GM12878 (cell line): Measurements from ENCODE around the gene RILPL2.

Experiments
- CHD2 ChIP-seq: IDR thresholded peaks from 2 replicates; pipeline ENCODE4 v1.6.1; 2011; ENCODE audit warnings: low read depth, low read length, improper control_type of control experiment, borderline replicate concordance
- EZH2 ChIP-seq: IDR thresholded peaks from 2 replicates; pipeline ENCODE4 v1.6.1; 2012; ENCODE audit warnings: low read depth, mild to moderate bottlenecking, control low read depth, inconsistent platforms, low read length, borderline replicate concordance; ENCODE audit not compliant: control insufficient read depth
- MTA3 ChIP-seq: IDR thresholded peaks from 2 replicates; pipeline ENCODE4 v1.6.1; 2012; ENCODE audit warnings: low read length, inconsistent platforms, borderline replicate concordance
- SMAD5 ChIP-seq: IDR thresholded peaks from 2 replicates; pipeline ENCODE4 v1.6.1; 2016; ENCODE audit warnings: antibody characterized with exemption, low read depth
- TARDBP ChIP-seq: IDR thresholded peaks from 2 replicates; pipeline ENCODE4 v1.6.1; 2016; ENCODE audit warnings: borderline replicate concordance
- TF ChIP-seq, protein P1 (sequence below), 3 experiments: IDR thresholded peaks in 2 of 3; conservative IDR thresholded peaks in 1 of 3; 2 replicates each; pipeline ENCODE4 v1.5.1; 2011; ENCODE audit warnings: low read depth in 3 of 3, low read length in 3 of 3, mild to moderate bottlenecking in 3 of 3, control low read depth in 2 of 3, moderate library complexity in 2 of 3, inconsistent platforms in 1 of 3, mixed read lengths in 1 of 3; ENCODE audit not compliant: control insufficient read depth in 2 of 3, insufficient read depth in 1 of 3; ENCODE audit errors: extremely low read depth in 1 of 3

DNA sequence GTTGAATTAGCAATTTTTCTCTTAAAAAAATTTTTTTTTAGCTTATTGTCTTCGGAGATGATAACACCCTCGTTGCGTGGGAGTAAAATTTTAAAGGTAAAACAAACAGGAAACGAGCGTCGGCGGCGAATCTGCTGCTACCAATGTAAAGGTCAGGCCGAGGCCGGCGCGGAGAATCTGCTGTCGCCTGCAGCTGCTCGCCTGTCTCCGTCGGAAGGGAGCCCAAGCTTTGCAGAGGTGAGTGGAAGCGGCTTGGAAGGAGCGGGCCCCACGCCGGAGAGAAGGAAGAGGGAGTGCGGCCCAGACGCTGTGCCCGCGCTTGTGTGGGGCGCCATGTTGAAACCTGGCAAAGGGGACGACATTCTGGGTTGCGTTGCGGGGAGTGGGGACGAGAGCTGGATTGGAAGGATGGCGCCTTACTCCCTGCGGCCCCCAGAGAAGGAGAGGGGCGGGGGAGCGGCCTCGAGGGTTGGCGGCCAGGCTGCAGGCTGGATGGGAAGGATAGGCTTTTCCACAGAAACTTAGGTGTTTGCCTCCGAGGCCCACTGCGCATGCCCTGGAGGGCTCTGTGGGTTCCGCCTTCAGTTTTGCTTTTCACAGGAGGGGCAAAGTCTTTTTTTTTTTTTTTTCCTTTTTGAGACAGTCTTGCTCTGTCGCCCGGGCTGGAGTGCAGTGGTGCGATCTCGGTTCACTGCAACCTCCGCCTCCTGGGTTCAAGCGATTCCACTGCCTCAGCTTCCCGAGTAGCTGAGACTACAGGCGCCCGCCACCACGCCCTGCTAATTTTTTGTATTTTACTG lies 21.7 kb upstream of the RILPL2 start, which contains the start of gene SNRNP35:
- TF ChIP-seq CHD2 (peak; percentile 35; the same call in 1 of the 2 replicates), EZH2 (no peak), TARDBP (peak; percentile 25; the same call in 1 of the 2 replicates), MTA3 (no peak), SMAD5 (peak; percentile 73)
- TF ChIP-seq, protein P1, sequence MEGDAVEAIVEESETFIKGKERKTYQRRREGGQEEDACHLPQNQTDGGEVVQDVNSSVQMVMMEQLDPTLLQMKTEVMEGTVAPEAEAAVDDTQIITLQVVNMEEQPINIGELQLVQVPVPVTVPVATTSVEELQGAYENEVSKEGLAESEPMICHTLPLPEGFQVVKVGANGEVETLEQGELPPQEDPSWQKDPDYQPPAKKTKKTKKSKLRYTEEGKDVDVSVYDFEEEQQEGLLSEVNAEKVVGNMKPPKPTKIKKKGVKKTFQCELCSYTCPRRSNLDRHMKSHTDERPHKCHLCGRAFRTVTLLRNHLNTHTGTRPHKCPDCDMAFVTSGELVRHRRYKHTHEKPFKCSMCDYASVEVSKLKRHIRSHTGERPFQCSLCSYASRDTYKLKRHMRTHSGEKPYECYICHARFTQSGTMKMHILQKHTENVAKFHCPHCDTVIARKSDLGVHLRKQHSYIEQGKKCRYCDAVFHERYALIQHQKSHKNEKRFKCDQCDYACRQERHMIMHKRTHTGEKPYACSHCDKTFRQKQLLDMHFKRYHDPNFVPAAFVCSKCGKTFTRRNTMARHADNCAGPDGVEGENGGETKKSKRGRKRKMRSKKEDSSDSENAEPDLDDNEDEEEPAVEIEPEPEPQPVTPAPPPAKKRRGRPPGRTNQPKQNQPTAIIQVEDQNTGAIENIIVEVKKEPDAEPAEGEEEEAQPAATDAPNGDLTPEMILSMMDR (IDR thresholded peaks at IDR 0.05 in 2 of 3, conservative IDR thresholded peaks at IDR 0.05 in 1 of 3; ENCODE audit: control insufficient read depth in 2 of 3, extremely low read depth in 1 of 3, insufficient read depth in 1 of 3, low read depth in 3 of 3, low read length in 3 of 3), result no peak
